Stimulated activated naive B cell treated with anti-CD40 and anti-IgM and Interleukin-4, amounts not matched to agents 10 μg/mL and 1 μg/mL and 100 μg/mL, for 72 hours (primary cell): ENCODE results near the gene ARID3B.

Experiments
- ATAC-seq, 2 donors: fragments of 150-1000 bp; cut with Tn5 transposase; replicated peaks; 2 replicates each; pipeline ENCODE4 v1.10.0; 2021; ENCODE audit warnings: moderate library complexity in 1 of 2
- DNase-seq: peaks from one replicate; pipeline ENCODE4 v3.0.0; 2021
- H3K27ac Mint-ChIP-seq: one replicate; pipeline ENCODE4 v1.8.0; 2022; ENCODE audit warnings: mild to moderate bottlenecking, mixed read lengths
- H3K27me3 Mint-ChIP-seq, 2 donors: one replicate each; pipeline ENCODE4 v1.8.0; 2022; ENCODE audit warnings: mixed read lengths in 2 of 2
- H3K36me3 Mint-ChIP-seq, 2 donors: one replicate each; pipeline ENCODE4 v1.8.0; 2022; ENCODE audit warnings: mixed read lengths in 2 of 2, mild to moderate bottlenecking in 1 of 2
- H3K4me1 Mint-ChIP-seq, 2 donors: one replicate each; pipeline ENCODE4 v1.8.0; 2022; ENCODE audit warnings: mixed read lengths in 2 of 2, mild to moderate bottlenecking in 1 of 2
- H3K4me3 Mint-ChIP-seq, 2 donors: one replicate each; pipeline ENCODE4 v1.8.0; 2022; ENCODE audit warnings: mild to moderate bottlenecking in 2 of 2, mixed read lengths in 2 of 2, moderate library complexity in 1 of 2
- H3K9me3 Mint-ChIP-seq, 2 donors: one replicate each; pipeline ENCODE4 v1.8.0; 2022; ENCODE audit warnings: mixed read lengths in 2 of 2, mild to moderate bottlenecking in 1 of 2

ARID3B gene

DNA sequence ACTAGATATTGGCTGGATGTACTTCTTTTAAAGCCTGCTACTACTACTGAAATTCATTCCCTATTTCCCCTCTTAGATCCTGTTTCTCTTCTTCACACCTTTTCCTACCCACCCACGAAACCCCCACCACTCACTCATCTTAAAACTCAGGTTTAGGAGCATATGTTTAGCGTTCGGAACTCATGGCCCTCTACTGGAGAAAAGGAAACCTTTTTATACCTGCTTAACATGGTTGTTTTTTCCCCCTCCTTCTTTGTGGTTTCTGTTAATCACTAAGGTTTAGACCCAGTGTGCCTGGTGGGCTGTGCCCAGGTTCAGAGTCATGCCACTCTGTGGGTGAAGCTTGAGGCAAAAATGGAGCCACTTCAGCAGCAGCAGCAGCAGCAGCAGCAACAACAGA is 2.6 kb downstream of the ARID3B start:
- ATAC-seq (no peak), DNase-seq (no peak)
- H3K36me3 Mint-ChIP-seq: peaks cover 18 to 46% of the 10 kb centered on the region in 2 donors
- peaks cover 47 to 61% of the 10 kb centered on the region in 2 donors for H3K4me1 Mint-ChIP-seq
- H3K9me3 Mint-ChIP-seq: no peaks in the 10 kb centered on the region
- no peaks in the 10 kb centered on the region for H3K27me3 Mint-ChIP-seq
- H3K4me3 Mint-ChIP-seq: peak overlapping the region; percentile 12 to 71
- peak overlapping the region; percentile 70 for H3K27ac Mint-ChIP-seq

DNA sequence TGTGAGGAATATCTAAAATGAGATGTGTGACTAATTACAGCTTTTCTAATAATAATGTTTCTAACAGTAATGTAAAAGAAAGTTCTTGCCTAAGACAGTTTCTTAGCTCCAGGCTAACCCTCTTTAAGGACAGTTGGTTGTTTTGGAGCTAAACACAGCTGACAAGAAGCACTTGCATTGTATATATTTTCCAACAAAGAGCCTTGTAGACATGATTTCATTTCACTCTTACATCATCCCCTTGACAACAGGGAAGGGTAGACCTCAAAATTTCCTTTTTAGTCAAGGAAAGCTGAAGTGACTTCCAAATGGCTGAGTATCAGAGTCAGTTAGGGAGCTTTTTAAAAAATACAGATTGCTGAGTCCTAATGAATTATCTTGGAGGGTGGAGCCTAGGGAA is 4.1 kb downstream of the ARID3B start:
- H3K9me3 Mint-ChIP-seq: no peaks in the 10 kb centered on the region
- ATAC-seq: no peak
- H3K36me3 Mint-ChIP-seq: peaks cover 22 to 58% of the 10 kb centered on the region in 2 donors
- no peak overlapping the region for H3K27ac Mint-ChIP-seq
- H3K4me1 Mint-ChIP-seq: peaks cover 50 to 69% of the 10 kb centered on the region in 2 donors
- no peaks in the 10 kb centered on the region for H3K27me3 Mint-ChIP-seq
- no peak overlapping the region for H3K4me3 Mint-ChIP-seq
- DNase-seq: no peak

DNA sequence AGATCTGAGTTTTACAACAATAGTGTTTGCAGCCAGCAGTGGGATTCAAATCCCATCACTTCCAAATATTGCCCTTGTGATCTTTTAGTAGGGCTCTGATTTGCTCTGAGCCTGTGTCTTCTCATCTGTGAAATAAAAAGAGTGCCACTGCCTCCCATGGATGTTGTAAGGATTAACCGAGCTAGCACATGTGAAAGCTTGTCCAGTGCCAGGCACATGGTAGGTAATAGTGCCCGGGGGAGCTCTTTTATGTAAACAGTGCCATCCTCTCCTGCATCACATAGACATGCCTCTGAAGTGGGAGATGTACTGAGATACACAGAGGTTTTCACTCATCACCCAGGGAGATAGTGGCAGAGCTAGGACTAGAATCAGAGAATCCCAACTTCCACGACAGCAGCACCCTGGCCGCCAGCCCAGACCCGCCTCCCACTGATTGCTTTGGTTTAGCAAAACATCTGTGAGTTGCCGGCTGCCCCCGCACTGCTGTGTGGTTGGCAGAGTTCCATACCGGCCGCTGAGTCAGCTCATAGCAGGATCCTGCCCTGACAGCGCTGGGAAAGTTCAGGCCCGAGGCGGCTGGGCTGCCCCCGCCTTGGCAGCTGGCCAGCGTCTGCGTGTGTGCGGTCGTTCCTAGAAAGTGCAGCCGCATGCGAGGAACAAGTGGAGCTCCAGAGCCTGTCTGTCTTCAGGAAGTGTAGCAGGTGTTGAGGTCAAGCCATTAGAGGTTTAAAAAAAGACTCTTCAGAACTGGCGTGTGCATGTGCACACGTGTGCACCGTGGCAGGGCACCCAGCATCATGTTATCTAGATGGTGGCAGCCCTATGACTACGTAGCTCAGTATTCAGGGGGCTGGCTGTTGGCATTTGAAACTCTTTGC is 5.0 kb downstream of the ARID3B start:
- peaks cover 27 to 63% of the 10 kb centered on the region in 2 donors for H3K36me3 Mint-ChIP-seq
- DNase-seq (peak; percentile 96), ATAC-seq (peak; percentile 85 to 90)
- peak overlapping the region; percentile 45 to 65 for H3K4me3 Mint-ChIP-seq
- peaks cover 52 to 66% of the 10 kb centered on the region in 2 donors for H3K4me1 Mint-ChIP-seq
- H3K27ac Mint-ChIP-seq: peak overlapping the region; percentile 90
- H3K27me3 Mint-ChIP-seq: no peaks in the 10 kb centered on the region
- H3K9me3 Mint-ChIP-seq: no peaks in the 10 kb centered on the region

DNA sequence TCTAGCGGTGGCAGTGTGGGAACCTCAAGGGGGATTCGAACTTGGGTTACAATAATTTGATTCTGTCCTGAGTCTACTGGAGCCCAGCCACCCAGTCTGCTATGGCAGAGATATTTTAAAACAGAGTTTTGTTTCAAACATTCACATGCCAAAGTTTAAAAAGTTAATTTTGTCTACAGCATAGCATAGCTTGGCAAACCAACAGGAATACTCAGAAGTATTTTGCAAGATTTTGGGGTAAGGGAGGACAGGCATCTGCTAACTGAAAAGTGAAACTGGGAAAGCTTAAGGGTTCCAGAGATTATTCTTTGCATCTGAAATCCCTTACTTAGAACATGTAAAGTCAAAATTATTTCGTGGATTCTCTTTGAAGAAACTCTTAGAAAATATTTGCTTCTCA is 6.6 kb downstream of the ARID3B start:
- H3K4me3 Mint-ChIP-seq: no peak overlapping the region

DNA sequence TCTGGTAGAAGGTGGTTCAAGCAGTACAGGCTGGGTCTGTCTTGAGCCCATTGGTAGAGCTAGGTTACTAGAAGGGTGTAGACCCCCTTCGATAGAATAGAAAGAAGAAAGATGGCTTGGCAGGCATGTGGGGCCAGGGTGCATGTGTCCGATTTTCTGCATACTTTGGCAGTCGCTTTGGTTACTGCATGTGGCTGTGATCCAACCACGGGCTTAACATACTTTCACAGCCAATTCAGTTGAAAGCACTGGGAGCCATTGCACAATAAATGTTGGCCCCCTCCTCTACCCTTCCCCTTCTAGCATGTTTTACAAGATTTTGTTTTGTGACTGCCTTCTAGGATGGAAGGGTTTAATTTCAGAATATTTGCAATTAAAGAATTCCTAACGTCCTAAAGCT is 7.2 kb downstream of the ARID3B start:
- Mint-ChIP-seq H3K36me3 (peaks cover 39 to 69% of the 10 kb centered on the region in 2 donors), H3K27ac (no peak overlapping the region), H3K4me1 (peaks cover 47 to 67% of the 10 kb centered on the region in 2 donors), H3K4me3 (no peak overlapping the region), H3K27me3 (no peaks in the 10 kb centered on the region), H3K9me3 (peaks cover 3% of the 10 kb centered on the region in 2 donors)
- no peak for DNase-seq
- ATAC-seq: no peak

More for the DNA sequence above, 6.6 kb downstream of the ARID3B start:
- H3K36me3 Mint-ChIP-seq: peaks cover 37 to 69% of the 10 kb centered on the region in 2 donors
- H3K9me3 Mint-ChIP-seq: peaks cover 2 to 3% of the 10 kb centered on the region in 2 donors
- ATAC-seq (no peak), DNase-seq (no peak)
- peaks cover 50 to 67% of the 10 kb centered on the region in 2 donors for H3K4me1 Mint-ChIP-seq
- no peaks in the 10 kb centered on the region for H3K27me3 Mint-ChIP-seq
- no peak overlapping the region for H3K27ac Mint-ChIP-seq

DNA sequence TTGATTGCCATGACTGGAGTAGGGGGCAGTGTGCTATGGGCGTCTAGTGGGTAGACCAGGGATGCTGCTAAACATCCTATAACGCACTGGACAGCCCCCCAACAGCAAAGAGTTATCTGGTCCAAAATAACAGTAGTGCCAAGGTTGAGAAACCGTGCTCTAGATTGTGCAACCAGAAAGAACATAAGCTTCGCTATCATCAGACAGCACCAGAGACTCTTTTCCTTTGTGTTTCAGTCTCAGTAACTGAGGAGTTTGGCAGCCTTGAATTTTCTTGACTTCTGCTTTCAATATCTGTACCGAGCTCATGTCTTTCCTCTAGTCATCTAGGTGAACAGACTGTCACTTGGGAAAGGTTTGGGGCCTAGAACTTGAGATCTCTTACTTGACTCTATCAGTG is 8.8 kb downstream of the ARID3B start:
- peaks cover 40 to 61% of the 10 kb centered on the region in 2 donors for H3K4me1 Mint-ChIP-seq
- DNase-seq (no peak), ATAC-seq (no peak)
- no peaks in the 10 kb centered on the region for H3K27me3 Mint-ChIP-seq
- no peak overlapping the region for H3K4me3 Mint-ChIP-seq
- H3K36me3 Mint-ChIP-seq: peaks cover 36 to 60% of the 10 kb centered on the region in 2 donors
- H3K27ac Mint-ChIP-seq: no peak overlapping the region
- H3K9me3 Mint-ChIP-seq: peaks cover 3% of the 10 kb centered on the region in 2 donors

DNA sequence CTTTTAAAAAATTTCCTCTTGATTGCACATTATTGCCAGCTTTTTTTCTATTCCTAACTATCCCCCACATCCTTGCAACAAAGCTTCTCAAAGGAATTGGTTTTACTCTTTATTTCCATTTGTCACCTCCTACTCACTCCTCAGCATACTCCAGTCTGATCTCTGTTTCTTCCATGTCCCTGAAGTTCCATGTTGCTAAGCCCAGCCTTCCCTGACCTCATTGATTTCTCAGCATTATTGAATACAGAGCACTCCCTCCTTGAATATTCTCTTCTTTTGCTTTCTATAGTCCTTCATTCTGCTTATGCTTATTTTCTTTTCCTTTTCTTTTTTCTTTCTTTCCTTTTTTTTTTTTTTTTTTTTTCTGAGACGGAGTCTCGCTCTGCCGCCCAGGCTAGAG is 10.7 kb downstream of the ARID3B start:
- Mint-ChIP-seq H3K9me3 (peaks cover 3% of the 10 kb centered on the region in 2 donors), H3K4me1 (peaks cover 26 to 48% of the 10 kb centered on the region in 2 donors), H3K27ac (no peak overlapping the region), H3K27me3 (no peaks in the 10 kb centered on the region), H3K36me3 (peaks cover 29 to 56% of the 10 kb centered on the region in 2 donors), H3K4me3 (no peak overlapping the region)
- ATAC-seq: no peak
- no peak for DNase-seq

DNA sequence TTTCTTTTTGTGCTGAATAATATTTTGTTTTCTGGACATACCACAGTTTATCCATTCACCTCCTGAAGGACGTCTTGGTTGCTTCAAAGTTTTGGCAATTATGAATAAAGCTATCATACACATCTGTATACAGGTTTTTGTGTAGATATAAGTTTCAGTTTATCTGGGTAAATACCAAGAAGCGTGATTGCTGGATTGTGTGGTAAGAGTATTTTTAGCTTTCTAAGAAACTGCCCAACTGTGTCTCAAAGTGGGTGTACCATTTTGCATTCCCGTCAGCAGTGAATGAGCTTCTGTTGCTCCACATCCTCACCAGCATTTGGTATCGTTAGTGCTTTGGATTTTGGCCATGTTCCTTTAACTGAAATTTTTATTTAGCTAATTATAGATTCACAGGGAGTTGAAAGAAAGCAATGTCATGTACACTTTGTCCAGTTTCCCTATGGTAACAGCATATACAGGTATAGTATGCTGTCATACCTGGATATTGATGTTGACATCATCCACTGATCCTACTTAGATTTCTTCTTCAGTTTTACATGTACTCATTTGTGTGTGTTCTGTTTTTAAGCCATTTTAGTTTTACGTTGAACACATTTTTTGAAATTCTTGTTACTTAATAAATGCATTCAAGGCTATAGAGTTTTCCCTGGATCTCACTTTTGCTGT is 11.9 kb downstream of the ARID3B start:
- ATAC-seq: peak; percentile 90 to 95

DNA sequence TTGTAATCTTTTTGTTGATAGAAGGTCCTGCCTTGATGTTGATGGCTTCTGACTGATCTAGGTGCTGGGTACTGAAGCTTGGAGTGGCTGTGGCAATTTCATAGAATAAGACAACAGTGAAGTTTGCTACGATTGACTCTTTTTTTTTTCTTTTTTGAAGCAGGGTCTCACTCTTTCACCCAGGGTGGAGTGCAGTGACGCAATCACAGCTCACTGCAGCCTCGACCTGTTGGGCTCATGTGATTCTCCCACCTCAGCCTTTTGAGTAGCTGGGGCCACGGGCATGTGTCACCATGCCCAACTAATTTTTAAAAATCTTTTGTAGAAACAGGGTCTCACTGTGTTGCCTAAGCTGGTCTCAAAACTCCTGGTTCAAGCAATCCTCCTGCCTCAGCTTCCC is 14.2 kb downstream of the ARID3B start:
- ATAC-seq (no peak), DNase-seq (no peak)
- Mint-ChIP-seq H3K27ac (no peak overlapping the region), H3K4me3 (no peak overlapping the region), H3K27me3 (no peaks in the 10 kb centered on the region), H3K36me3 (peaks cover 24 to 40% of the 10 kb centered on the region in 2 donors), H3K9me3 (peaks cover 3% of the 10 kb centered on the region in 2 donors), H3K4me1 (peaks cover 17 to 39% of the 10 kb centered on the region in 2 donors)

More for the DNA sequence above, 11.9 kb downstream of the ARID3B start:
- H3K27me3 Mint-ChIP-seq: no peaks in the 10 kb centered on the region
- H3K27ac Mint-ChIP-seq: peak overlapping the region; percentile 91
- peak overlapping the region; percentile 67 to 71 for H3K4me3 Mint-ChIP-seq
- peak; percentile 3 for DNase-seq
- peaks cover 28 to 49% of the 10 kb centered on the region in 2 donors for H3K36me3 Mint-ChIP-seq
- peaks cover 25 to 45% of the 10 kb centered on the region in 2 donors for H3K4me1 Mint-ChIP-seq
- peaks cover 3% of the 10 kb centered on the region in 2 donors for H3K9me3 Mint-ChIP-seq

DNA sequence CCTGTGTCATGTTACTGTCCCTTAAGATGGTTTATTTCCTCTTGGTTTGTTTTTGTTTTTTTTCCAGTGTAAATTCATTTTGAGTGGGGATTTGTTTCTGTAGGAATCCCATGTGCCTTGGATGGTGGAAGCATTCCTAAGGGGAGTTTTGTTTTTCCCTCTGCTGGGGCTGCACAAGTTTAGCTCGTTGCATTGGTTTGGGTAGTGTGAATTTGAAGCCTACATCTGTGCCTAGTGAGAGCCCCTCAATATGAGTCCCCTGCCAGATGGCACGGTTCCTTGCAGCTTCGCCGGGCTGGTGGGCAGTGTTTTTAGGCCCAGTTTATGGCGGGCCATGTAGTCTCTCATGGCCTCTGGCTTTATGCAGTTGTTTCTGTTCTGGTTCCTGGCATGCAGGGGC is 17.7 kb downstream of the ARID3B start:
- H3K4me3 Mint-ChIP-seq: no peak overlapping the region
- no peak overlapping the region for H3K27ac Mint-ChIP-seq
- H3K36me3 Mint-ChIP-seq: peaks cover 21 to 35% of the 10 kb centered on the region in 2 donors
- ATAC-seq: no peak
- no peaks in the 10 kb centered on the region for H3K9me3 Mint-ChIP-seq
- no peaks in the 10 kb centered on the region for H3K27me3 Mint-ChIP-seq
- peaks cover 8 to 19% of the 10 kb centered on the region in 2 donors for H3K4me1 Mint-ChIP-seq
- DNase-seq: no peak

DNA sequence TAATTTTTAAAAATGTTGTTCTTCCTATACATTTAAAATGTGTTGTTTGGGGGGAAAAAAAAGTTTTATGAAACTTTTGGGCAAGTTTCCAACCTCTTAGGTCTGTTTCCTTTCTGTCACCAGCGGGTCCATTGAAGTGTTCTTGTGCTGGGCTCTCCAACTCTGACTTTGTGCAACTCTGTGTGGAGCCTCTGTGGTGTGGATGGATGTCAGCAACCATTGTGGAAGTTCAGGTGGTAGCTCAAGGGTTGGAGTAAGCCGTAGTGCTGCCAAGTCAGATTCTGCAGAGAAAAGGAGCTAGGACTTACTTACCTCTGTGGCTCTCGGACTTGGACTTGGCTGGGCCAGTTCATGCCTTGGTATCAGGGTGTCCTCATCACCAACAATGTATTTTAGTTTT is 22.4 kb downstream of the ARID3B start:
- Mint-ChIP-seq H3K4me3 (no peak overlapping the region), H3K27me3 (no peaks in the 10 kb centered on the region), H3K36me3 (peaks cover 32 to 51% of the 10 kb centered on the region in 2 donors), H3K9me3 (no peaks in the 10 kb centered on the region), H3K4me1 (peaks cover 17 to 34% of the 10 kb centered on the region in 2 donors), H3K27ac (no peak overlapping the region)
- no peak for ATAC-seq
- DNase-seq: no peak

DNA sequence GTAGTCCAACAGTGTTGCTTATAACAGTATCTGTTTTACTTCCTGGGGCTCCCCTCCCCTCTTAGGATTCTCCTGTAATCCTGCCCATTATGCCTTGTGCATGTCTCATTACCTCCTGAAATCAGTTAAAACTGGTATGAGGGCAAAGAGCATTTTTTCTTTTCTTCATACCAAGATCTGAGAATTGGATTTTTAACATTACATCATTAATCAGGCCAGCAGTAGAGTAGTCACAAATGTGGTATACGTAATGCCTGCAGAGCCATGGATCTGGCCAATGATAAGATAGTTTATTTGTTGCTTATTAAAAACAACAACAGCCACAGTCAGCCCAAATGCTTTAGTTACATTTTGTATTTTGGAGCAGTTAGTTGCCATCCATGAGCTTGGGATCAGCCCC is 23.2 kb downstream of the ARID3B start:
- no peak overlapping the region for H3K27ac Mint-ChIP-seq
- no peaks in the 10 kb centered on the region for H3K9me3 Mint-ChIP-seq
- H3K27me3 Mint-ChIP-seq: no peaks in the 10 kb centered on the region
- DNase-seq: no peak
- peaks cover 14 to 27% of the 10 kb centered on the region in 2 donors for H3K4me1 Mint-ChIP-seq
- no peak for ATAC-seq
- H3K4me3 Mint-ChIP-seq: no peak overlapping the region
- H3K36me3 Mint-ChIP-seq: peaks cover 30 to 48% of the 10 kb centered on the region in 2 donors

DNA sequence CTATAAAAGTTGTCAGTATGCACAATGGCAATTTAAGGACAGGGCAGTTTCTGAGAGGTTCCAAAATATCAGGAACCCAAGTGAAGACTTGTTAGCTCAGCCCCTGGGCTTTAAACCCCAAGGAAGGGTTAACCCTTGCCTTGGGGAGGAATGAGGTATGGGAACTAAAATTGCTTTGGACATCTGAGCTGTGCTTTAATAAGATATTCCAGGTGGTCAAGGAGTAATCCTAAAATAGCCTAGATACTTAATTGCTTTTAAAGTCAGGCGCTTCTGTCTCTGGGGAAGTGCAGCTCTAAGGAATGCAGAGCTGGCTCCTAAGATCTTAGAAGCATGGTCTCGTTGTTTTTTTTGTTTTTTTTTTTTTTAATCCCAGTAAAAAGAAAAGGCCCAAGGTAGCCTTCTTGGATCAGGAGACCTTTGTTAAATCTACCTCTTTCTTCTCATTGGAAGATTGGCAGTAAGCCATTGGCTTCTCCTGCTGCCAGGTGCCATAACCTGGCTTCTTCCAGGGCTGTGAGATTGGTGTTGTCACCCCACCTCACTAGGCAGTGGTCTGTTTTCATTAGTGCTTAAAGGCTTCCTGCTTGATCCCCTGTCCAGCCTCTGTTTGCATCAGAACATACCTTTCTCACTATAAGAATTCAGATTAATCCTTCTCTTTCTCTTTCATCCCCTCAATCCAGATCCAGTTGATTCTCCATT is 24.5 kb downstream of the ARID3B start:
- no peaks in the 10 kb centered on the region for H3K9me3 Mint-ChIP-seq
- DNase-seq (no peak), ATAC-seq (no peak)
- H3K36me3 Mint-ChIP-seq: peaks cover 28 to 47% of the 10 kb centered on the region in 2 donors
- no peak overlapping the region for H3K4me3 Mint-ChIP-seq
- no peaks in the 10 kb centered on the region for H3K27me3 Mint-ChIP-seq
- peaks cover 14 to 25% of the 10 kb centered on the region in 2 donors for H3K4me1 Mint-ChIP-seq
- no peak overlapping the region for H3K27ac Mint-ChIP-seq

DNA sequence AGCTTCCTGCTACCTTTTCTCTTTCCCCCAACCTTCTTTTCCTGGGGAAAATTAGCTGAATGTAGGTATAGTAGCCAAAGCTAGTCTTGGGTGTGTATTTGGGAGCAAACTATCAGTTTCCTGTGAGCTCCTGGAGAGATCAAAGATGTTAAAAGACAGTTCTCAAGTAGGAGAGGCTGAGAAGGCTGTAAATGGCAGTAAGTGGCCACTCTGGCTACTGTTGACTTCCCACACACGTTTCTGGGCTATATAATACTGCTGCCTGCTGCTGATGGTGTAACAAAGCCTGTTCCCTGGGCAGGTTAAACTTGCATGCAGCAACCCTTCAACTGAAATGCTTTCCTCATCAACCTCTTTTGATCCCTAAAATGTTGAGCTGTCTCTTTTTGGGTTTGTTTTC is 27.6 kb downstream of the ARID3B start:
- H3K4me1 Mint-ChIP-seq: peaks cover 13 to 21% of the 10 kb centered on the region in 2 donors
- ATAC-seq: no peak
- no peaks in the 10 kb centered on the region for H3K27me3 Mint-ChIP-seq
- no peak overlapping the region for H3K4me3 Mint-ChIP-seq
- H3K36me3 Mint-ChIP-seq: peaks cover 35 to 59% of the 10 kb centered on the region in 2 donors
- H3K27ac Mint-ChIP-seq: peak overlapping the region; percentile 10
- no peaks in the 10 kb centered on the region for H3K9me3 Mint-ChIP-seq
- DNase-seq: no peak
